Measurements from ENCODE around the gene HES1. TPM values are rescaled to one million over a fixed set of nuclear protein-coding genes. Genes with fewer than 3 reads are reported as not detected.
"Not testable (repeated sequence)": the region's sequence is repeated elsewhere in the genome, so short reads cannot be mapped to it uniquely, and the experiment has no call there.

HES1 gene, protein sequence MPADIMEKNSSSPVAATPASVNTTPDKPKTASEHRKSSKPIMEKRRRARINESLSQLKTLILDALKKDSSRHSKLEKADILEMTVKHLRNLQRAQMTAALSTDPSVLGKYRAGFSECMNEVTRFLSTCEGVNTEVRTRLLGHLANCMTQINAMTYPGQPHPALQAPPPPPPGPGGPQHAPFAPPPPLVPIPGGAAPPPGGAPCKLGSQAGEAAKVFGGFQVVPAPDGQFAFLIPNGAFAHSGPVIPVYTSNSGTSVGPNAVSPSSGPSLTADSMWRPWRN
- total RNA-seq (not detected), polyA plus RNA-seq (not detected), total RNA-seq (0 to 1.3 (median 0.17) reads per million in 6 experiments)

DNA sequence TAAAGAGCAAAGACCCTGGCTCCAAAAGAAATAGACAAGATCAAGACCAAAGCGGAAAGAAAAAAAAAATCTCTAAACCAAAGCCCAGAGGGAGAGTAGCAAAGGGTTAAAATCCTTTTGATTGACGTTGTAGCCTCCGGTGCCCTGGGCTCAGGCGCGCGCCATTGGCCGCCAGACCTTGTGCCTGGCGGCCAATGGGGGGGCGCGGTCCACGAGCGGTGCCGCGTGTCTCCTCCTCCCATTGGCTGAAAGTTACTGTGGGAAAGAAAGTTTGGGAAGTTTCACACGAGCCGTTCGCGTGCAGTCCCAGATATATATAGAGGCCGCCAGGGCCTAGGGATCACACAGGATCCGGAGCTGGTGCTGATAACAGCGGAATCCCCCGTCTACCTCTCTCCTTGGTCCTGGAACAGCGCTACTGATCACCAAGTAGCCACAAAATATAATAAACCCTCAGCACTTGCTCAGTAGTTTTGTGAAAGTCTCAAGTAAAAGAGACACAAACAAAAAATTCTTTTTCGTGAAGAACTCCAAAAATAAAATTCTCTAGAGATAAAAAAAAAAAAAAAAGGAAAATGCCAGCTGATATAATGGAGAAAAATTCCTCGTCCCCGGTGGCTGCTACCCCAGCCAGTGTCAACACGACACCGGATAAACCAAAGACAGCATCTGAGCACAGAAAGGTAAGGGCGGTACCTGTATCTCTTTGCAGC is at the start of gene HES1:
Gene HES1, plus strand, starts transcription at position 343 of the 713 bp plus-strand sequence. Its CDS starts 233 bp downstream, at position 576.
- Mint-ChIP-seq H3K4me1 (peaks cover 30 to 76% (median 48%) of the 10 kb centered on the region in 4 donors), H3K27ac (peak within 1 kb of the TSS; percentile 53 to 96 (median 84)), H3K4me3 (peak within 1 kb of the TSS; percentile 78 to 96 (median 90)), H3K27me3 (peaks cover 22 to 65% (median 54%) of the 10 kb centered on the region in 5 donors), H3K36me3 (peaks cover 0 to 2% (median 0%) of the 10 kb centered on the region in 3 donors), H3K9me3 (no peaks in the 10 kb centered on the region)
- DNase-seq: peak in 8 of 10 donors; percentile 9 to 32 (median 18)
- POLR2A ChIA-PET: no interaction called here
- ATAC-seq: peak; percentile 15 to 25

DNA sequence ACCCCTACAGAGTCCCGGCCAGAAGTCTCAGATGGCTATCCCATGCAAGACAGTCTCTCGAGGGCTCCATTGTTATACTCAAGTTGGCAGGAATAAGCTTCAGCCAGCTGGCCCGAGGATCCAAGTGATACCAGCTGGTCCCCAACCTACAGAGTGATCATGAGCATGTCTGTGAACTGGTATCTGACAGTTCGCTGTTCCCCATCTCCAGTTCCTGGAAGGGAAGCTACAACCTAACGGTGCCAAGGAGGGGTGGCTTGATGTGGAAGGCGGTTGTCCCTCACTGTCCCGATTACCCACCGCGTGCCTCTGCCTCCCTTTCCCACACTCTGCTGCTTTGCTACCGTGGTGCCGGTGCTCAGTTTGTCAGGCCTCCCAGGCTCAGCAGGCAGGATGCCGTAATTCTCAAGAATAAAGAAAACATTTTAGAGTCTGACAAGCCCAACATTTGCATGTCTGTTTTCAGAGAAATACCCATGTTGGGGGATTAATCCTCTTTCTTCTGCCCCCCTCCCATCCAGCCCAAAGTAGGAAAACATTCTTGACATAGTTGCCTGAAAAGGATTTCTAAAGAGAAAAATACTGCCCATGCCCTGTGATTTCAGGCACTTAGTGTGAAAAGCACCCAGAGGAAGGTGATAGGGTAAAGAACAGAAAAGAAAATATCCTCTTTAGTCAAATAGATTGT is 49.4 kb upstream of the HES1 start:
- DNase-seq: no peak

DNA sequence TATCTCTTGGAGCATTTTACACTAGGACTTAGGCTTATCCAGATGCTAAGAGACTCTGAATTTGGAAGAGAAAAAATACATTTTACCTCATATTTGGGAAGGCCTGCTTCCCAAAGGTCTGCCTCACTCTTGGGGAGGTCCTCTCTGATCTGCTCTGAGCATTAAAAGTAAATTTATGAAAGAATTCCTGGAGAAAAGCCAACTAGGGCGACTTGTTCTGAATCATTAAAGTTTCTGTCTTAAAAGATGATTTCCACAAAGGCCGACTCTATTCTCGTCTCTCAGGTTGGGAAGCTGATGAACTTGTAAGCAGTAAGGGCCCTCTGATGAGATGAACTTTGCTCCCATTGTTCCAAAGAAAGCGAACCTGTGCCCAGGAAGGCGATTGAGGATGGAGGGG is 48.7 kb upstream of the HES1 start:
- POLR2A ChIA-PET: no interaction called here
- peaks cover 2 to 16% (median 8%) of the 10 kb centered on the region in 4 donors for H3K4me1 Mint-ChIP-seq

More for the DNA sequence above, 49.4 kb upstream of the HES1 start:
- H3K4me1 Mint-ChIP-seq: peaks cover 2 to 16% (median 8%) of the 10 kb centered on the region in 4 donors
- H3K36me3 Mint-ChIP-seq: no peaks in the 10 kb centered on the region
- POLR2A ChIA-PET: interaction anchor here (0.6 kb wide), 1 partner anchor 120 kb away, joined by 3 read pairs; no protein-coding TSS in a partner anchor
- no peak overlapping the region for H3K27ac Mint-ChIP-seq
- ATAC-seq: no peak
- H3K9me3 Mint-ChIP-seq: no peaks in the 10 kb centered on the region
- H3K4me3 Mint-ChIP-seq: no peak overlapping the region
- peaks cover 0 to 9% (median 4%) of the 10 kb centered on the region in 5 donors for H3K27me3 Mint-ChIP-seq

DNA sequence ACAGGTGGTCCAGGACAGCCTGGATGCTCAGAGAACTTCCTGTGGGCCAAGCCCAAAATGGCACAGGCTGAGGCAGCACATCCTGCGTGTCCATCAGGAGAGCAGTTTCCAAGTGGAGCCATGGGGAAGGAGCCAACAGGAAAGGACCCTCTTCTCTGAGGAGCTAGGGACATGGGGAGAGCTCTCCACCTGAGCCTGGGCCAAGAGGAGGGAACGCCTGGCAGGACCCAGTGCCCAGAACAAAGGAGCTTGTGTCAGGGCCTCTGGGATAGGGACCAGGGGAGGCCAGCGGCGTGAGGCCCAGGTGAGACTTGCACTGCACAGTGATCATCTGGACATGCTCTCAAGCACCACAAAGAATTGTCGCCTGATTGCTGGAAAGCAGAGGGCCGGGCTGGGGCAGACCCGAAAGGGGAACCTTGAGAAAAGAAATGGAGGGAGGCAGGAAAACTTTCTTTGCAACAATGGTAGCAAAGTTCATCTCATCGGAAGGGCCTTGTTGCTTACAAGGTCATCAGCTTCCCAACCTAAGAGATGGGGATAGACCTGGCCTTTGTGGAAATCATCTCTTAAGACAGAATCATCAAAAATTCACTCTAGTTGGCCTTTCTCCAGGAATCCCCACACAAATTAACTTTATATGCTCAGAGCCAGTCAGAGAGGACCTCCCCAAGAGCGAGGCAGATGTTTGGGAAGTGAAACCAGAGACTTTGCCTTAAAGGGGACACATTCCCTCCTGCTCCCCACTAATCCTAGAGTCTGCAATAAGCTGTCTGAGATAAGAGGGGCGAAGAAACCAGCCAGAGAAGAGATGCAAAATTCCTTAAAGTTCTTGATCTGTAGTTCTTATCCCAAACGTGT is 47.7 kb upstream of the HES1 start:
- H3K4me3 Mint-ChIP-seq: no peak overlapping the region
- POLR2A ChIA-PET: no interaction called here
- peaks cover 0 to 8% (median 0%) of the 10 kb centered on the region in 5 donors for H3K27me3 Mint-ChIP-seq
- no peak for ATAC-seq
- H3K27ac Mint-ChIP-seq: no peak overlapping the region
- no peaks in the 10 kb centered on the region for H3K36me3 Mint-ChIP-seq
- H3K4me1 Mint-ChIP-seq: peaks cover 2 to 16% (median 8%) of the 10 kb centered on the region in 4 donors
- DNase-seq: no peak
- H3K9me3 Mint-ChIP-seq: no peaks in the 10 kb centered on the region

More for the DNA sequence above, 48.7 kb upstream of the HES1 start:
- Mint-ChIP-seq H3K9me3 (no peaks in the 10 kb centered on the region), H3K36me3 (no peaks in the 10 kb centered on the region), H3K27ac (no peak overlapping the region), H3K27me3 (peaks cover 0 to 11% (median 4%) of the 10 kb centered on the region in 5 donors), H3K4me3 (no peak overlapping the region)
- no peak for ATAC-seq
- DNase-seq: no peak

DNA sequence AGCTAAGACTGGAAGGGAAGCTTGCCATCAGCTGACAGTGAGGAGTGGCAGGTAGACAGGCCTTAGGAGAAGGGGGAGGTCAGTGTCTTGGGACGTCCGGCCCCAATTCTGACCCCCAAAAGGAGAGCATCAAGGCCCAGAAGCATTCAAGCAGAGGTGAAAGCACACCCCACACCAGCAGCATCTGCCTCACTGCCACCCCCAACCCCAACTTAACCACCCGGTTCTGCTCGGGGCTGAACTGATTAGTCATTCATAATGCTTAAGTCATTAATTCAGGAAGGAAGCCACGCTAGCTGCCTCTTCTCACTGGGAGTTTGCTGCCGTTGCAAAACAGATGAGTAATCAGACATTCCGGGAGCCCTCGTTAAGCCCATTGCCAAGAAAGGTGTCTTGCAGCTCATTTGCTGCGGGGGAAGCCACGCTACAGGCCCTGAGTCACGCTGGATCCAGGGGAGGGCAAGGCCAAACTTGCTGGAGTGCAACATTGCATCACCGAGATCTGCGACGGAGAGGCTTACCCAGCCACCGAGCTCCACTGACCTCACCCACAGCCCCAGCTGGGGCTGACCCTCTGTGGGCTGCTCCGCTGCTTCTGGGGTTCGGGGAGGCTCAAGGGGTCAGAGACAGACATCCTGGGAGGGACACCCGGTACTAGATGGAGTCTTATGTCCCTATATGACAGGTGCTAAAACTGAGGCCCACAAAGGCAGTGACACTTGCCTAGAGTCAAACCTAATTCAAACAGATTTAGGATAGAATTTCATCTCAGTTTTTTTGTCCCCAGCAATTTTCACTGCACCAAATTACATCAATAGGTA is 46.4 kb upstream of the HES1 start:
- Mint-ChIP-seq H3K36me3 (no peaks in the 10 kb centered on the region), H3K27ac (no peak overlapping the region), H3K27me3 (peaks cover 0 to 8% (median 0%) of the 10 kb centered on the region in 5 donors), H3K4me3 (no peak overlapping the region), H3K4me1 (peaks cover 0 to 12% (median 4%) of the 10 kb centered on the region in 4 donors), H3K9me3 (no peaks in the 10 kb centered on the region)
- POLR2A ChIA-PET: no interaction called here
- ATAC-seq (no peak), DNase-seq (peak in 1 of 10 donors; percentile 9)

DNA sequence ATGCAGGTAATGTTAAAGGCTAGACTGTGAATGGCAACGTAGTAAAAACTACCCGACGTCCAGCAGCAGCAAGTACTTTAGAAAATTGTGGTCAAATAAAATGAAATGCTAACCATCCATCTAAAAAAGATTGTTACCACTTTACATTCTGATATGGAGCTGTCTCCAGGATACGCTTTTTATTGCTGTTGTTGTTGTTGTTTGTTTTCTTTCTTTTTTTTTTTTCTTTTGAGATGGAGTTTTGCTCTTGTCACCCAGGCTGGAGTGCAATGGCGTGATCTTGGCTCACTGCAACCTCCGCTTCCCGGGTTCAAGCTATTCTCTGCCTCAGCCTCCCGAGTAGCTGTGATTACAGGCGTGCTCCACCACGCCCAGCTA is 45.8 kb upstream of the HES1 start:
- H3K9me3 Mint-ChIP-seq, H3K27me3 Mint-ChIP-seq, H3K36me3 Mint-ChIP-seq, ATAC-seq, POLR2A ChIA-PET, H3K4me3 Mint-ChIP-seq, DNase-seq, H3K27ac Mint-ChIP-seq: not testable (repeated sequence)
- peaks cover 1 to 14% (median 3%) of the 10 kb centered on the region in 4 donors for H3K4me1 Mint-ChIP-seq

DNA sequence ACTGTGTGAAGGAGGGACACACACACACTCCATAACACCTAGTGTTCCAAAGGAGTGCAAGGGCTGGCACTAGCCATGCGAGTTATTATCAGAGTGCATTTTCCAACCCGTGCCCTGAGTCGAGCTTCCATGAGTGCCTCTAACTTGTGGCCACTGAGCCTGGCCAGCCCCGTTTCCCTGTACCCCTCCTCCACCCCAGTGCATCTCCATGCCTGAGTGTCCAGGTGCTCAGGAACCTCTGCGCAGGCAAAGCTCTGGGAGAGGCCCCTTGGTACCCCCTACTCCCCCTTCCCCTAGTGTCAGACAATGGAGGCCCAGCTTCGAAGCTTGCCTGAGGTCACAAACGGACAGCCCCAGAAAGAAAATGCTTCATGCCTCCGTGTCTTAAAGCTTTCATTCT is 45.2 kb upstream of the HES1 start:
- ATAC-seq (no peak), DNase-seq (no peak)
- Mint-ChIP-seq H3K4me1 (peaks cover 6 to 20% (median 8%) of the 10 kb centered on the region in 4 donors), H3K9me3 (no peaks in the 10 kb centered on the region), H3K36me3 (no peaks in the 10 kb centered on the region), H3K27ac (no peak overlapping the region), H3K4me3 (no peak overlapping the region), H3K27me3 (peaks cover 0 to 8% (median 0%) of the 10 kb centered on the region in 5 donors)
- POLR2A ChIA-PET: no interaction called here

DNA sequence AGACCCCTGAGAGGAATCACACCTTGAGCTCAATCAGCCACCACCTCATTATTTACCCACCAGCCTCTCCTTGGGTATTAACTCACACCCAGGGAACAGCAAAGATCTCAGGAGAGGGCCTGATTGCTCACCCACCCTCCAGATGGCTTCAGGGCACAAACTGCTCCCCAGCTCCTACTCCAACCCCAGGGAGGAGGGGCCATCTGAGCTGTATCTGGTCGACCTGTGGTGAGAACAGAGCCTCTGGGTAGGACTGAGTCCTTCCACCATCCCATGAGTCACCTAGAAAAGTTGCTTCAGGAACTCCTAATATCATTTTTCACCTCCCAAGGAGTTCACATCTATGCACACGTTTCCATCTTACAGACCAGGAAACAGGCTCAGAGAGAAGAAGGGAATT is 44.8 kb upstream of the HES1 start:
- ATAC-seq (no peak), DNase-seq (no peak)
- peaks cover 9 to 22% (median 12%) of the 10 kb centered on the region in 4 donors for H3K4me1 Mint-ChIP-seq
- no peak overlapping the region for H3K4me3 Mint-ChIP-seq
- POLR2A ChIA-PET: no interaction called here
- H3K27ac Mint-ChIP-seq: no peak overlapping the region
- H3K27me3 Mint-ChIP-seq: peaks cover 0 to 6% (median 0%) of the 10 kb centered on the region in 5 donors
- H3K9me3 Mint-ChIP-seq: no peaks in the 10 kb centered on the region
- H3K36me3 Mint-ChIP-seq: no peaks in the 10 kb centered on the region

DNA sequence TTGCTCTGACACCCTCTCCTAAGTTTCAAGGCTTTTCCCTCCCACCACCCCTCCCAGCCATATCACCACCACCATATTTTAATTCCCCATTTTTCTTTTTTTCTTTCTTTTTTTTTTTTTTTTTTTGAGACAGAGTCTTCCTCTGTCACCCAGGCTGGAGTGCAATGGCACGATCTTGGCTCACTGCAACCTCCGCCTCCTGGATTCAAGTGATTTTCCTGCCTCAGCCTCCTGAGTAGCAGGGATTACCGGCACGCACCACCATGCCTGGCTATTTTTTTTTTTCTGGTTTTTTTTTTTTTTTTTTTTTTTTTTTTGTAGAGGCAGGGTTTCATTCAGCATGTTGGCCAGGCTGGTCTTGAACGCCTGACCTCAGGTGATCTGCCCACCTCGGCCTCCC is 44.1 kb upstream of the HES1 start:
- ATAC-seq, H3K27me3 Mint-ChIP-seq, DNase-seq, H3K9me3 Mint-ChIP-seq, H3K4me3 Mint-ChIP-seq, POLR2A ChIA-PET, H3K36me3 Mint-ChIP-seq: not testable (repeated sequence)
- Mint-ChIP-seq H3K4me1 (peaks cover 9 to 22% (median 12%) of the 10 kb centered on the region in 4 donors), H3K27ac (peak overlapping the region in 1 of 10 donors; percentile 45)

DNA sequence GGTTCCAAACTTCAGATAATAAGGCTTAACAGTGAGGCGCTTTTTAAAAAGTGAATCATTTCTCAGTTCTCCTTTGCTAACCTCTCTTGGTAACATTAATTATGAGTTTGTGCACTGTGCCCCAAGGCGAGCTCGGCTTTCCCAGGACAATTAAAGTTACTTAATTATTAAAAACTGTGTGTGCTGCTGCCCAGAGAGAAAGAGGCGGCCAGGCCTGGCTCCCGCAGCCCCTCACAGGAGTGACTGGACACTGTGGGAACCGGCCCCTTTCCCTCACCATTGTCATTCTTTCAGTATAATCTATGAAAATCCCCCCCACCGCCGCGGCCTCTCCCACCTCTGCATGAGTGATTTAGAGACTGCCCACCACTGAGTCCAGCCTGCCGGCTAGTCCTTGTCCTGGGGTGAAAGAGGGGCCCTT is 43.1 kb upstream of the HES1 start:
- POLR2A ChIA-PET: no interaction called here
- peaks cover 9 to 22% (median 12%) of the 10 kb centered on the region in 4 donors for H3K4me1 Mint-ChIP-seq
- ATAC-seq (no peak), DNase-seq (no peak)
- H3K36me3 Mint-ChIP-seq: no peaks in the 10 kb centered on the region
- no peak overlapping the region for H3K4me3 Mint-ChIP-seq
- peaks cover 0 to 2% (median 0%) of the 10 kb centered on the region in 5 donors for H3K27me3 Mint-ChIP-seq
- H3K9me3 Mint-ChIP-seq: no peaks in the 10 kb centered on the region
- no peak overlapping the region for H3K27ac Mint-ChIP-seq

DNA sequence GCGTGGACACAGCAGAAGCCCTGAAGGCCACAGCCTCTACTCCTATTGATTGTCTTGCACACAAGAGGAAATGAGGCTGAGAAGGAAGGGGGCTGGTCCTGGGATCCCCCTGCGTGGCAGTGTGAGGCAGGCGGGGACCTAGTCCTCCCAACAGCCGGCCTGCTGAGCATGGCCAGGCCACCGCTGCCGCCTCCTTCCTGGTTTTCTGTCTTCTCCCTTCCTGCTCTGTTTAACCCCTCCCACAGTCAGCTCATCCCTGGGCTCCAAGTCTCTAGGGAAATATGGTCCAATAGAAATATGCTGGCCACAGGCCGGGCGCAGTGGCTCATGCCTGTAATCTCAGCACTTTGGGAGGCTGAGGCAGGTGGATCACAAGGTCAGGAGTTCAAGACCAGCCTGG is 42.1 kb upstream of the HES1 start:
- Mint-ChIP-seq H3K4me1 (peaks cover 9 to 26% (median 13%) of the 10 kb centered on the region in 4 donors), H3K4me3 (no peak overlapping the region), H3K27me3 (peaks cover 0 to 5% (median 3%) of the 10 kb centered on the region in 5 donors), H3K27ac (no peak overlapping the region), H3K36me3 (no peaks in the 10 kb centered on the region), H3K9me3 (no peaks in the 10 kb centered on the region)
- ATAC-seq: no peak
- no peak for DNase-seq
- POLR2A ChIA-PET: no interaction called here

Measured in naive thymus-derived CD8-positive, alpha-beta T cell (primary cell).